MCF 10A (cell line): ENCODE results near the gene SELPLG. TPM values are rescaled to one million over a fixed set of nuclear protein-coding genes. Genes with fewer than 3 reads are reported as not detected.

Experiments used
- BruUV-seq: library from RNA; stranded (reverse); fragments of 400-500 nt; replicated peaks from 2 replicates; lab custom pipeline; 2021; lab: Mats Ljungman, UMichigan
- CTCF ChIA-PET: fragments of 300-600 bp; sonication (Branson Sonifier 250); formaldehyde crosslinking; extraction: SDS; loops from one replicate; lab custom pipeline; 2021; ENCODE audit warnings: antibody characterized with exemption, inconsistent platforms; lab: Yijun Ruan, JAX
- POLR2A ChIA-PET: fragments of 300-600, 350-650 bp; sonication (Branson Sonifier 250); formaldehyde crosslinking; extraction: SDS; loops from one replicate; lab custom pipeline; 2020; ENCODE audit warnings: antibody characterized with exemption, inconsistent platforms; lab: Yijun Ruan, JAX
- DNase-seq: peaks from one replicate; pipeline ENCODE4 v3.0.0-alpha.2; 2018; ENCODE audit not compliant: unreplicated experiment
- H3K27ac Mint-ChIP-seq: one replicate; pipeline ENCODE4 v1.8.0; 2022; ENCODE audit warnings: mild to moderate bottlenecking, low read depth, mixed read lengths; ENCODE audit not compliant: unreplicated experiment
- H3K27me3 Mint-ChIP-seq: one replicate; pipeline ENCODE4 v1.8.0; 2022; ENCODE audit warnings: mixed read lengths; ENCODE audit not compliant: insufficient read depth, unreplicated experiment
- H3K36me3 Mint-ChIP-seq: one replicate; pipeline ENCODE4 v1.8.0; 2022; ENCODE audit warnings: mild to moderate bottlenecking, moderate library complexity, mixed read lengths; ENCODE audit not compliant: insufficient read depth, unreplicated experiment
- H3K4me1 Mint-ChIP-seq: one replicate; pipeline ENCODE4 v1.8.0; 2022; ENCODE audit warnings: mixed read lengths; ENCODE audit not compliant: insufficient read depth, unreplicated experiment
- H3K4me3 Mint-ChIP-seq: one replicate; pipeline ENCODE4 v1.8.0; 2022; ENCODE audit warnings: mild to moderate bottlenecking, moderate library complexity, mixed read lengths; ENCODE audit not compliant: unreplicated experiment
- H3K9me3 Mint-ChIP-seq: one replicate; pipeline ENCODE4 v1.8.0; 2022; ENCODE audit warnings: mixed read lengths; ENCODE audit not compliant: unreplicated experiment
- intact Hi-C: fragments of 100-400 bp; cut with micrococcal nuclease; formaldehyde crosslinking; loops from 2 replicates; pipeline ENCODE4 v1.14.1; 2022
- total RNA-seq: library from RNA; stranded (reverse); gene quantifications from 2 replicates; pipeline ENCODE4 v1.2.3, GENCODE V29; 2022
- TF ChIP-seq, protein P1 (sequence below): fragments of 200-600 bp; IDR thresholded peaks from one replicate; pipeline ENCODE4 v1.8.0; 2022; ENCODE audit warnings: antibody characterized with exemption, mild to moderate bottlenecking; ENCODE audit not compliant: unreplicated experiment

Gene SELPLG
- total RNA-seq, 1 experiment from 2014 or later: 0.86 TPM

GRCh38 chr12:108649669-108650068 is 16.0 kb upstream of the SELPLG start:
- no peak overlapping the region for H3K4me3 Mint-ChIP-seq
- H3K4me1 Mint-ChIP-seq: no peaks in the 10 kb centered on the region
- ChIA-PET CTCF (interaction anchor here (0.5 to 1.9 kb wide), 7 partner anchors 15 to 648 kb away, joined by 3 to 12 read pairs (median 4); no protein-coding TSS in a partner anchor), POLR2A (no interaction called here)
- H3K36me3 Mint-ChIP-seq: peaks cover 86% of the 10 kb centered on the region
- TF ChIP-seq, protein P1, sequence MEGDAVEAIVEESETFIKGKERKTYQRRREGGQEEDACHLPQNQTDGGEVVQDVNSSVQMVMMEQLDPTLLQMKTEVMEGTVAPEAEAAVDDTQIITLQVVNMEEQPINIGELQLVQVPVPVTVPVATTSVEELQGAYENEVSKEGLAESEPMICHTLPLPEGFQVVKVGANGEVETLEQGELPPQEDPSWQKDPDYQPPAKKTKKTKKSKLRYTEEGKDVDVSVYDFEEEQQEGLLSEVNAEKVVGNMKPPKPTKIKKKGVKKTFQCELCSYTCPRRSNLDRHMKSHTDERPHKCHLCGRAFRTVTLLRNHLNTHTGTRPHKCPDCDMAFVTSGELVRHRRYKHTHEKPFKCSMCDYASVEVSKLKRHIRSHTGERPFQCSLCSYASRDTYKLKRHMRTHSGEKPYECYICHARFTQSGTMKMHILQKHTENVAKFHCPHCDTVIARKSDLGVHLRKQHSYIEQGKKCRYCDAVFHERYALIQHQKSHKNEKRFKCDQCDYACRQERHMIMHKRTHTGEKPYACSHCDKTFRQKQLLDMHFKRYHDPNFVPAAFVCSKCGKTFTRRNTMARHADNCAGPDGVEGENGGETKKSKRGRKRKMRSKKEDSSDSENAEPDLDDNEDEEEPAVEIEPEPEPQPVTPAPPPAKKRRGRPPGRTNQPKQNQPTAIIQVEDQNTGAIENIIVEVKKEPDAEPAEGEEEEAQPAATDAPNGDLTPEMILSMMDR: no peak
- BruUV-seq: no TSS peak
- DNase-seq: peak; percentile 41
- intact Hi-C loops: no loop called here
- no peaks in the 10 kb centered on the region for H3K27me3 Mint-ChIP-seq
- H3K27ac Mint-ChIP-seq: no peak overlapping the region
- H3K9me3 Mint-ChIP-seq: no peaks in the 10 kb centered on the region

GRCh38 chr12:108649126-108649525 is 15.4 kb upstream of the SELPLG start:
- TF ChIP-seq, protein P1: no peak
- DNase-seq: no peak
- Mint-ChIP-seq H3K27ac (no peak overlapping the region), H3K27me3 (no peaks in the 10 kb centered on the region), H3K4me3 (no peak overlapping the region), H3K4me1 (no peaks in the 10 kb centered on the region), H3K36me3 (peaks cover 90% of the 10 kb centered on the region), H3K9me3 (no peaks in the 10 kb centered on the region)
- ChIA-PET POLR2A (no interaction called here), CTCF (interaction anchor here (1.0 to 1.6 kb wide), 3 partner anchors 155 to 462 kb away, joined by 3 to 12 read pairs (median 3); no protein-coding TSS in a partner anchor)
- BruUV-seq: no TSS peak
- intact Hi-C loops: no loop called here

DNA sequence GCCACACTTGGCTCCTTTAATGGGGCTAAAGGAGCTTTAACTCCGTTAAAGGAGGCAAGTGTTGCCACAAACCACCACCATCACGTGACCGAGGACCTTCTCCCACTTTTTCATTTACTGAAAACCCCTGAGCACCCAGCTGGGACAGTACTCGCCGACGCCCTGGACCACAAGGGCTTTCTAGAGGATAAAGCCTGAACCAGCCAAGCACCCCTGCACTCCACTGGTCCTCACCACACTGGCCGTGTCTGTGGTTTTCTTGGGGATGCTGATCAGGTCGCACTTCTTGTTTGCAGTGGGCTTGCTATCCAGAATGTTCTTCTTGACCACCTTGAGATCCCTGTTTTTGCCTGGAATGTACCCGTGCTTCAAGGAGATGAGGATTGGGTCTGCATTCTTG is 14.7 kb upstream of the SELPLG start:
- ChIA-PET POLR2A (no interaction called here), CTCF (interaction anchor here (3.7 kb wide), 1 partner anchor 16 kb away, joined by 24 read pairs; no protein-coding TSS in a partner anchor)
- Mint-ChIP-seq H3K36me3 (peaks cover 89% of the 10 kb centered on the region), H3K27me3 (no peaks in the 10 kb centered on the region), H3K27ac (peak overlapping the region; percentile 35), H3K4me1 (peaks cover 6% of the 10 kb centered on the region), H3K9me3 (no peaks in the 10 kb centered on the region), H3K4me3 (no peak overlapping the region)
- no TSS peak for BruUV-seq
- TF ChIP-seq, protein P1: no peak
- DNase-seq: no peak
- intact Hi-C loops: no loop called here

GRCh38 chr12:108647585-108648287 is 14.0 kb upstream of the SELPLG start:
- intact Hi-C loops: no loop called here

More at GRCh38 chr12:108647585-108648287, 14.0 kb upstream of the SELPLG start:
- H3K4me1 Mint-ChIP-seq: peaks cover 6% of the 10 kb centered on the region
- H3K36me3 Mint-ChIP-seq: peaks cover 88% of the 10 kb centered on the region
- DNase-seq: no peak
- no peak overlapping the region for H3K4me3 Mint-ChIP-seq
- CTCF ChIA-PET: interaction anchor here (2.0 to 3.7 kb wide), 2 partner anchors 17 to 156 kb away, joined by 6 to 24 read pairs; no protein-coding TSS in a partner anchor
- TF ChIP-seq, protein P1: no peak
- peak overlapping the region; percentile 35 for H3K27ac Mint-ChIP-seq
- no peaks in the 10 kb centered on the region for H3K9me3 Mint-ChIP-seq
- no TSS peak for BruUV-seq
- no peaks in the 10 kb centered on the region for H3K27me3 Mint-ChIP-seq
- POLR2A ChIA-PET: interaction anchor here (0.7 kb wide), 1 partner anchor 16 kb away, joined by 3 read pairs; no protein-coding TSS in a partner anchor
